ENCODE results near the gene AP5M1.
"Not testable (repeated sequence)": the region's sequence is repeated elsewhere in the genome, so short reads cannot be mapped to it uniquely, and the experiment has no call there.

AP5M1 gene

DNA sequence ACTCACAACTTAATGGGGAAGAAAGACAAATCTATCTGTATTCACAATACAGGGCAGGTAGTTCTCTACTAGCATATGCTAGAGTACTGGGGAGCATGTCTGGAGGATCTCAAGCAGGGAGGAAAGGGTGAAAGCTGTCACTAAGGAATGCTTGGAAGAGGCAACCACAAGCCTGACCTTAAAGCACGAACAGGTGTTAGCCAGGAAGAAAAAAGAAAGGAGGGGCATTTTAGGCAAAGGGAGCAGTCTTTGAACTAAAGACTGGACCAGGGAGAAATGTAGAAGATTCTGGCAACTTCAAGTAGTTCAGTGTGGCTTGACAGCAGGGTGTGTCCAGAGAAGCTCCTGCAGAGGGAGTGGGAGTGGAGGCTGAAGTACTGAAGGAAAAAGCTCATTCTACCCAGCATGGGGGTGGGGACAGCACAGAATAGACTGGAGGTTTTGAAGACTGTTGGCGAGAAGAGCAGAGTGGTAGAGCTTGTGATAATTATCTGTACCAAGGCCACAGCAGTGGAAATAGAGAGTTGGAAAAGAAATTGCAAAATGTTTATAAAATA is 50.9 kb downstream of the AP5M1 start:
- peaks cover 37% of the 10 kb centered on the region for H3K27me3 ChIP-seq (ENCODE audit: insufficient read depth, poor library complexity, severe bottlenecking)
- H3K9me3 ChIP-seq (ENCODE audit: severe bottlenecking) = no peaks in the 10 kb centered on the region
- DNase-seq (ENCODE audit: low spot score) = no peak

DNA sequence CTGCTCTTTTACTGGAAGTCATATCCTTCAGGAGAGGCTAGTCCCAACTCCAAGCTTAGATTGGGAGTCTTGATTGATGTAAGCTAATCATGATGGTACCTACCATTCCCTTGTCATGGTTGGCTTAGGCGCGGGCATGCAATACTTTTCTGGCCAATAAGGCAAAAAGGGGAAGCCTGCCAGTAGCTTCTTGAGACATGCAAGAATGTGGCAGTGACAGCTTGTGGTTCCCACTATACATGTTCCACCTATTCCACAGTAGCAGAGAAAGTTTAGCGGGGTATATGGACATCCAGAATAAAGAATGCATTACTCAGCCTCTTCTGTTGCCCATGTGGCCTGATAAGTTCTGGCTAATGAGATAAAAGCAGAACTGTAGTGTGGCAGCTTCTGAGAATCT is 55.0 kb downstream of the AP5M1 start:
- Histone ChIP-seq H3K27me3 (ENCODE audit: insufficient read depth, poor library complexity, severe bottlenecking) (peaks cover 24% of the 10 kb centered on the region), H3K4me1 (ENCODE audit: insufficient read depth, poor library complexity, severe bottlenecking) (no peaks in the 10 kb centered on the region), H3K27ac (ENCODE audit: poor library complexity, severe bottlenecking) (no peak overlapping the region), H3K4me3 (ENCODE audit: severe bottlenecking) (no peak overlapping the region), H3K36me3 (ENCODE audit: low read depth) (no peaks in the 10 kb centered on the region), H3K9me3 (ENCODE audit: severe bottlenecking) (no peaks in the 10 kb centered on the region)
- TF ChIP-seq, protein P1, sequence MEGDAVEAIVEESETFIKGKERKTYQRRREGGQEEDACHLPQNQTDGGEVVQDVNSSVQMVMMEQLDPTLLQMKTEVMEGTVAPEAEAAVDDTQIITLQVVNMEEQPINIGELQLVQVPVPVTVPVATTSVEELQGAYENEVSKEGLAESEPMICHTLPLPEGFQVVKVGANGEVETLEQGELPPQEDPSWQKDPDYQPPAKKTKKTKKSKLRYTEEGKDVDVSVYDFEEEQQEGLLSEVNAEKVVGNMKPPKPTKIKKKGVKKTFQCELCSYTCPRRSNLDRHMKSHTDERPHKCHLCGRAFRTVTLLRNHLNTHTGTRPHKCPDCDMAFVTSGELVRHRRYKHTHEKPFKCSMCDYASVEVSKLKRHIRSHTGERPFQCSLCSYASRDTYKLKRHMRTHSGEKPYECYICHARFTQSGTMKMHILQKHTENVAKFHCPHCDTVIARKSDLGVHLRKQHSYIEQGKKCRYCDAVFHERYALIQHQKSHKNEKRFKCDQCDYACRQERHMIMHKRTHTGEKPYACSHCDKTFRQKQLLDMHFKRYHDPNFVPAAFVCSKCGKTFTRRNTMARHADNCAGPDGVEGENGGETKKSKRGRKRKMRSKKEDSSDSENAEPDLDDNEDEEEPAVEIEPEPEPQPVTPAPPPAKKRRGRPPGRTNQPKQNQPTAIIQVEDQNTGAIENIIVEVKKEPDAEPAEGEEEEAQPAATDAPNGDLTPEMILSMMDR (IDR thresholded peaks at IDR 0.05; ENCODE audit: poor library complexity, severe bottlenecking) = no peak
- no peak; the same call in 2 of the 3 replicates for ATAC-seq (ENCODE audit: low read depth)
- no peak for DNase-seq (ENCODE audit: low spot score)

More for the DNA sequence above, 50.9 kb downstream of the AP5M1 start:
- H3K4me1 ChIP-seq (ENCODE audit: insufficient read depth, poor library complexity, severe bottlenecking) = no peaks in the 10 kb centered on the region
- H3K4me3 ChIP-seq (ENCODE audit: severe bottlenecking) = no peak overlapping the region
- ATAC-seq (ENCODE audit: low read depth) = no peak
- no peak overlapping the region for H3K27ac ChIP-seq (ENCODE audit: poor library complexity, severe bottlenecking)
- no peaks in the 10 kb centered on the region for H3K36me3 ChIP-seq (ENCODE audit: low read depth)
- TF ChIP-seq, protein P1 (IDR thresholded peaks at IDR 0.05; ENCODE audit: poor library complexity, severe bottlenecking) = no peak

DNA sequence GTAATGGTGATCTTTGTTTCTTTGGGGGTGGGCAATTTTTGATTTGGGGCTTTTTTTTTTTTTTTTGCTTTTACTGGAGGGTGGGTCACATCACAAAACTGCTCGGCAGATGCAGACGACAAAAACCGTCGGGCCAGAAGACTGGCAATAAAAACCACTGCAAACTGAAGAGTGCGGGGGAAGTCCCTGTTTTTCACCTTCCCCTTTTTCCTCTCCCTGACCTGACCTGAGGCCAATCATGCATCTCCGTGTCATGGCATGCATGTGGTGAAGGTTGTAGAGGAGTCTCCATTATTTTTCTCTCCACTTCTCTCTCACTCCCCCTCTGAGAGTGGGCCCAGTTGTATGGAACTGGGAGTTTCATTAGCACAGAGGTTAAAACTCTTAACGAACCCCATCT is 57.5 kb downstream of the AP5M1 start:
- no peak overlapping the region for H3K27ac ChIP-seq (ENCODE audit: poor library complexity, severe bottlenecking)
- TF ChIP-seq, protein P1 (IDR thresholded peaks at IDR 0.05; ENCODE audit: poor library complexity, severe bottlenecking) = no peak
- ATAC-seq (ENCODE audit: low read depth) = no peak

DNA sequence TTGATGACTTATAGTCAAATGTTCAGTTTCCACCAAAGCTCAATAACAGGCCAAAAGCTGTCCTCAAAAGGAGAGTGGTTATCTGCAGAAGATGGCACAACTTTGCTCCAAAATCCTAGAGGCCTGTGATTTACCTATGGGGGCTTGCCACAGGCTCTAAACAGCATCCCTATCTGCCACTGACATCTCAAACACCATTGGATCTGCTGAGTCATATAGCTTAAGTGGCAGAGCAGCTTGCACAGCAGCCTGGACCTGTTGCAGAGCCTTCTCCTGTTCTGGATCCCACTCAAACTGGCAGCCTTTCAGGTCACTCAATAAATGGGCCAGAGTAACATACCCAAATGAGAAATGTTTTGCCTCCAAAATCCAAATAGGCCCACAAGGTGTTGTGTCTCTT is 61.1 kb downstream of the AP5M1 start:
- no peaks in the 10 kb centered on the region for H3K4me1 ChIP-seq (ENCODE audit: insufficient read depth, poor library complexity, severe bottlenecking)
- DNase-seq (ENCODE audit: low spot score) = no peak
- no peak for ATAC-seq (ENCODE audit: low read depth)
- TF ChIP-seq, protein P1 (IDR thresholded peaks at IDR 0.05; ENCODE audit: poor library complexity, severe bottlenecking) = no peak
- H3K36me3 ChIP-seq (ENCODE audit: low read depth) = no peaks in the 10 kb centered on the region
- H3K27ac ChIP-seq (ENCODE audit: poor library complexity, severe bottlenecking) = no peak overlapping the region
- H3K27me3 ChIP-seq (ENCODE audit: insufficient read depth, poor library complexity, severe bottlenecking) = no peaks in the 10 kb centered on the region
- no peaks in the 10 kb centered on the region for H3K9me3 ChIP-seq (ENCODE audit: severe bottlenecking)
- no peak overlapping the region for H3K4me3 ChIP-seq (ENCODE audit: severe bottlenecking)

More for the DNA sequence above, 57.5 kb downstream of the AP5M1 start:
- Histone ChIP-seq H3K36me3 (ENCODE audit: low read depth) (no peaks in the 10 kb centered on the region), H3K4me3 (ENCODE audit: severe bottlenecking) (no peak overlapping the region), H3K4me1 (ENCODE audit: insufficient read depth, poor library complexity, severe bottlenecking) (no peaks in the 10 kb centered on the region), H3K27me3 (ENCODE audit: insufficient read depth, poor library complexity, severe bottlenecking) (peaks cover 13% of the 10 kb centered on the region), H3K9me3 (ENCODE audit: severe bottlenecking) (no peaks in the 10 kb centered on the region)
- DNase-seq (ENCODE audit: low spot score) = no peak

DNA sequence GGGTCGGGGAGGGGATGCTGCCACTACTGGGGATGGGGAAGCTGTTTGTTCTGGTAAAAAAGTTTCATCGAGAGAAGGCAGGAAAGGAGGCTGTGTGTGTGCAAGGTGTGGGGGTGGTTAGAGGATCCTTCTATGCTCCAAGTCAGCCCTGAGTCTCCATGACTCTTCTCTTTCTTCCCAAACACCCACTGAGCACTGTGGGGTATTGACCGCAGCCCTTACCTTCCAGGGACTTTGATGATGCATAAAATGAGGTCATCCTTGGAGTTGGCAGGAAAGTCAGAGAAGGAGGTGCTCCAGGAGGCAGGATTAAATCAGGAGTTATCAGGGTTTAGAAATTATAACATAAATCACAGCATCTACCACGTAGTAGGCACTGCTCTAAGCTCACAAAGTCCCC is 63.7 kb downstream of the AP5M1 start:
- H3K4me1 ChIP-seq (ENCODE audit: insufficient read depth, poor library complexity, severe bottlenecking); DNase-seq (ENCODE audit: low spot score); H3K9me3 ChIP-seq (ENCODE audit: severe bottlenecking); H3K27me3 ChIP-seq (ENCODE audit: insufficient read depth, poor library complexity, severe bottlenecking); H3K36me3 ChIP-seq (ENCODE audit: low read depth); H3K27ac ChIP-seq (ENCODE audit: poor library complexity, severe bottlenecking); H3K4me3 ChIP-seq (ENCODE audit: severe bottlenecking): not testable (repeated sequence)
- peak; percentile 78 for ATAC-seq (ENCODE audit: low read depth)

DNA sequence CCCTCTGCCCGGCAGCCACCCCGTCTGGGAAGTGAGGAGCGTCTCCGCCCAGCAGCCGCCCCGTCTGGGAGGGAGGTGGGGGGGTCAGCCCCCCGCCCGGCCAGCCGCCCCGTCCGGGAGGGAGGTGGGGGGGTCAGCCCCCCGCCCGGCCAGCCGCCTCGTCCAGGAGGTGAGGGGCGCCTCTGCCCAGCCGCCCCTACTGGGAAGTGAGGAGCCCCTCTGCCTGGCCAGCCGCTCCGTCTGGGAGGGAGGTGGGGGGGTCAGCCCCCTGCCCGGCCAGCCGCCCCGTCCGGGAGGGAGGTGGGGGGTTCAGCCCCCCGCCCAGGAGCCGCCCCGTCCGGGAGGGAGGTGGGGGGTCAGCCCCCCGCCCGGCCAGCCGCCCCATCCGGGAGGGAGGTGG is 65.0 kb downstream of the AP5M1 start:
- DNase-seq (ENCODE audit: low spot score); H3K9me3 ChIP-seq (ENCODE audit: severe bottlenecking); H3K27me3 ChIP-seq (ENCODE audit: insufficient read depth, poor library complexity, severe bottlenecking); H3K27ac ChIP-seq (ENCODE audit: poor library complexity, severe bottlenecking); H3K36me3 ChIP-seq (ENCODE audit: low read depth); H3K4me3 ChIP-seq (ENCODE audit: severe bottlenecking); ATAC-seq (ENCODE audit: low read depth); H3K4me1 ChIP-seq (ENCODE audit: insufficient read depth, poor library complexity, severe bottlenecking): not testable (repeated sequence)

DNA sequence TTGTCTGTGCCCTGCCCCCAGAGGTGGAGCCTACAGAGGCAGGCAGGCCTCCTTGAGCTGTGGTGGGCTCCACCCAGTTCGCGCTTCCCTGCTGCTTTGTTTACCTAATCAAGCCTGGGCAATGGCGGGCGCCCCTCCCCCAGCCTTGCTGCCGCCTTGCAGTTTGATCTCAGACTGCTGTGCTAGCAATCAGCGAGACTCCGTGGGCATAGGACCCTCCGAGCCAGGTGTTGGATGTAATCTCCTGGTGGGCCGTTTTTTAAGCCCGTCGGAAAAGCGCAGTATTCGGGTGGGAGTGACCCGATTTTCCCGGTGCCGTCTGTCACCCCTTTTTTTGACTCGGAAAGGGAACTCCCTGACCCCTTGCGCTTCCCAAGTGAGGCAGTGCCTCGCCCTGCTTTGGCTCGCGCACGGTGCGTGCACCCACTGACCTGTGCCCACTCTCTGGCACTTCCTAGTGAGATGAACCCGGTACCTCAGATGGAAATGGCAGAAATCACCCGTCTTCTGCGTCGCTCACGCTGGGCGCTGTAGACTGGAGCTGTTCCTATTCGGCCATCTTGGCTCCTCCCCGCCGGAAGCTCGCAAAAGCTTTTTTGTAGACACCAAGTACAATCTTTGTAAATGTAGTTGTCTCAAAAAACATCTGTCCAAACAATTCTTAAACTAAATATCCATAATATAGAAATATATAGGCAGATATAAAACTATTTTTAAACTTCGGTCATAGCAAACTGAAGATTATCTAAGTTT is 75.0 kb downstream of the AP5M1 start:
- H3K4me3 ChIP-seq (ENCODE audit: severe bottlenecking); H3K9me3 ChIP-seq (ENCODE audit: severe bottlenecking); H3K36me3 ChIP-seq (ENCODE audit: low read depth); DNase-seq (ENCODE audit: low spot score); ATAC-seq (ENCODE audit: low read depth); H3K27ac ChIP-seq (ENCODE audit: poor library complexity, severe bottlenecking); H3K4me1 ChIP-seq (ENCODE audit: insufficient read depth, poor library complexity, severe bottlenecking); H3K27me3 ChIP-seq (ENCODE audit: insufficient read depth, poor library complexity, severe bottlenecking): not testable (repeated sequence)
